Parathyroid adenoma (tissue), 2 donors: ENCODE data around the gene MAD2L1BP.

Experiments used
- H2AFZ ChIP-seq: fragments of 300-600 bp; sonication (generic); one replicate; pipeline ENCODE4 v1.7.0; 2017; ENCODE audit warnings: antibody characterized with exemption, mild to moderate bottlenecking
- H3K27ac ChIP-seq: fragments of 300-600 bp; sonication (generic); one replicate; pipeline ENCODE4 v1.7.0; 2017
- H3K27me3 ChIP-seq: fragments of 300-600 bp; sonication (generic); one replicate; pipeline ENCODE4 v1.7.0; 2017; ENCODE audit warnings: low read length; ENCODE audit not compliant: control insufficient read depth, insufficient read depth
- H3K36me3 ChIP-seq: fragments of 300-600 bp; sonication (generic); one replicate; pipeline ENCODE4 v1.7.0; 2017; ENCODE audit warnings: low read length; ENCODE audit not compliant: control insufficient read depth, insufficient read depth
- H3K4me1 ChIP-seq: fragments of 300-600 bp; sonication (generic); one replicate; pipeline ENCODE4 v1.7.0; 2017; ENCODE audit warnings: control low read depth
- H3K4me2 ChIP-seq: fragments of 300-600 bp; sonication (generic); one replicate; pipeline ENCODE4 v1.7.0; 2017; ENCODE audit warnings: low read length
- H3K4me3 ChIP-seq: fragments of 300-600 bp; sonication (generic); one replicate; pipeline ENCODE4 v1.7.0; 2017; ENCODE audit warnings: low read depth, low read length
- H3K79me2 ChIP-seq: fragments of 300-600 bp; sonication (generic); one replicate; pipeline ENCODE4 v1.7.0; 2017; ENCODE audit warnings: control low read depth
- H3K9ac ChIP-seq: fragments of 300-600 bp; sonication (generic); one replicate; pipeline ENCODE4 v1.7.0; 2017; ENCODE audit warnings: mild to moderate bottlenecking
- H3K9me3 ChIP-seq: fragments of 300-600 bp; sonication (generic); one replicate; pipeline ENCODE4 v1.7.0; 2017; ENCODE audit warnings: low read length; ENCODE audit not compliant: control insufficient read depth
- TF ChIP-seq, protein P1 (sequence below): fragments of 300-600 bp; sonication (generic); IDR thresholded peaks from one replicate; pipeline ENCODE4 v1.7.0; 2017; ENCODE audit warnings: antibody characterized with exemption, mild to moderate bottlenecking
- donor health status: primary hyperparathyroidism.

MAD2L1BP gene

DNA sequence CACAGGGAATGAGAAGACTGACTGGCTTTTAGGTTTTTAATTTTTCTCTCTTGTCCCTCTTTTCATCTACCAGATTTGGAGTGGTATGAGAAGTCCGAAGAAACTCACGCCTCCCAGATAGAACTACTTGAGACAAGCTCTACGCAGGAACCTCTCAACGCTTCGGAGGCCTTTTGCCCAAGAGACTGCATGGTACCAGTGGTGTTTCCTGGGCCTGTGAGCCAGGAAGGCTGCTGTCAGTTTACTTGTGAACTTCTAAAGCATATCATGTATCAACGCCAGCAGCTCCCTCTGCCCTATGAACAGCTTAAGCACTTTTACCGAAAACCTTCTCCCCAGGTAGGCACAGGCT, 644 bp downstream of the MAD2L1BP start:
- H3K4me3 ChIP-seq, result peak overlapping the region; percentile 87
- no peak overlapping the region for H3K9ac ChIP-seq
- peaks cover 18% of the 10 kb centered on the region for H3K79me2 ChIP-seq
- peak overlapping the region; percentile 71 for H3K4me2 ChIP-seq
- H3K4me1 ChIP-seq, result peaks cover 14% of the 10 kb centered on the region
- TF ChIP-seq, protein P1, sequence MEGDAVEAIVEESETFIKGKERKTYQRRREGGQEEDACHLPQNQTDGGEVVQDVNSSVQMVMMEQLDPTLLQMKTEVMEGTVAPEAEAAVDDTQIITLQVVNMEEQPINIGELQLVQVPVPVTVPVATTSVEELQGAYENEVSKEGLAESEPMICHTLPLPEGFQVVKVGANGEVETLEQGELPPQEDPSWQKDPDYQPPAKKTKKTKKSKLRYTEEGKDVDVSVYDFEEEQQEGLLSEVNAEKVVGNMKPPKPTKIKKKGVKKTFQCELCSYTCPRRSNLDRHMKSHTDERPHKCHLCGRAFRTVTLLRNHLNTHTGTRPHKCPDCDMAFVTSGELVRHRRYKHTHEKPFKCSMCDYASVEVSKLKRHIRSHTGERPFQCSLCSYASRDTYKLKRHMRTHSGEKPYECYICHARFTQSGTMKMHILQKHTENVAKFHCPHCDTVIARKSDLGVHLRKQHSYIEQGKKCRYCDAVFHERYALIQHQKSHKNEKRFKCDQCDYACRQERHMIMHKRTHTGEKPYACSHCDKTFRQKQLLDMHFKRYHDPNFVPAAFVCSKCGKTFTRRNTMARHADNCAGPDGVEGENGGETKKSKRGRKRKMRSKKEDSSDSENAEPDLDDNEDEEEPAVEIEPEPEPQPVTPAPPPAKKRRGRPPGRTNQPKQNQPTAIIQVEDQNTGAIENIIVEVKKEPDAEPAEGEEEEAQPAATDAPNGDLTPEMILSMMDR, result no peak
- no peaks in the 10 kb centered on the region for H3K36me3 ChIP-seq
- H3K9me3 ChIP-seq, result no peaks in the 10 kb centered on the region
- H3K27ac ChIP-seq, result peak overlapping the region; percentile 87
- H2AFZ ChIP-seq, result peak overlapping the region; percentile 90
- no peaks in the 10 kb centered on the region for H3K27me3 ChIP-seq

DNA sequence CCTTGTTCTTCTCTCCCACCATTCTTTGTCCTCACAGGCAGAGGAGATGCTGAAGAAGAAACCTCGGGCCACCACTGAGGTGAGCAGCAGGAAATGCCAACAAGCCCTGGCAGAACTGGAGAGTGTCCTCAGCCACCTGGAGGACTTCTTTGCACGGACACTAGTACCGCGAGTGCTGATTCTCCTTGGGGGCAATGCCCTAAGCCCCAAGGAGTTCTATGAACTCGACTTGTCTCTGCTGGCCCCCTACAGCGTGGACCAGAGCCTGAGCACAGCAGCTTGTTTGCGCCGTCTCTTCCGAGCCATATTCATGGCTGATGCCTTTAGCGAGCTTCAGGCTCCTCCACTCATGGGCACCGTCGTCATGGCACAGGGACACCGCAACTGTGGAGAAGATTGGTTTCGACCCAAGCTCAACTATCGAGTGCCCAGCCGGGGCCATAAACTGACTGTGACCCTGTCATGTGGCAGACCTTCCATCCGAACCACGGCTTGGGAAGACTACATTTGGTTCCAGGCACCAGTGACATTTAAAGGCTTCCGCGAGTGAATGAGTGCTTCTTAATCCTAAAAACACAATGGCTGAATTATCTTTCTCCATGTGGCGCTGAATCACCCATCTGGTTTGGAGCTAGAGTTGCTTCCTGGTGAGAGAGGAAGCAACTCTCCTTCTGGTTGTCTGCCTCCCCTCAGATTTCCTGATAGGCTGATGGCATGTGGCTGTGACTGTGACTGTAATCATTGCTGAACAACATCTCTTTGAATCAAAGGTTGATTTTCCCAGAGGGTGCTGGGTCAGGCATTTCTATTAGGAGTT, 4.6 kb downstream of the MAD2L1BP start:
- Histone ChIP-seq H3K4me2 (no peak overlapping the region), H3K27ac (no peak overlapping the region), H2AFZ (no peak overlapping the region), H3K79me2 (peaks cover 16% of the 10 kb centered on the region), H3K4me3 (no peak overlapping the region), H3K36me3 (no peaks in the 10 kb centered on the region), H3K27me3 (no peaks in the 10 kb centered on the region), H3K4me1 (peaks cover 8% of the 10 kb centered on the region), H3K9ac (no peak overlapping the region), H3K9me3 (no peaks in the 10 kb centered on the region)
- TF ChIP-seq, protein P1, result no peak

DNA sequence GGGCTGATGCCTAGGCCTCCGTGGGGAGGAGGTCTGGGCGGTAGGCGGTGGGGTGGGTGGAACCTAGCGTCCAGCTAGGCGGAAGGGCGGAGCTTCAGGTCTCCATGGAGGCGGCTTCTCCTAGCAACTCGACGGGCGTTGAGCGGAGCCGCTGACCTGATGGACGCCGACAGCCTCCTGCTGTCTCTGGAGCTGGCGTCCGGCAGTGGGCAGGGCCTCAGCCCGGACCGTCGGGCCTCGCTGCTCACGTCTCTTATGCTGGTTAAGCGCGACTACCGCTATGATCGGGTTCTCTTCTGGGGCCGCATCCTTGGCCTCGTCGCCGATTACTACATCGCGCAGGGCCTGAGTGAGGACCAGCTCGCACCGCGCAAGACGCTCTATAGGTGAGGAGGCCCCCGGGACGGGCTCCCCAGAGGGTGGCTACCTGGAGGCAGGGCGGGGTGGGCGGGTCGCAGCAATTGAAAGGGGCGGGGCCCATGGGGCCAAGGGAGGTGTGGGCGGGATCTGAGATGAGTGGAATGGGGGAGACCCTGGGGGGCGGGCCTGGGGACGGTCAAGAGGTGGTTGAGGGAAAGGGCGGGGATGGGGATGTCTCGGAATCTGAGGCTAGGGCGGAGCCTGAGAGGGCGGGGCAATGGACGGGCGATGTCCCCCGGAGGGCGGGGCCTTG, 9.4 kb downstream of the MAD2L1BP start, which contains the start of gene RSPH9:
Gene RSPH9 (plus strand): TSS at position 97 of the 673 bp plus-strand sequence. CDS start 63 bp downstream, at position 160.
- Histone ChIP-seq H3K79me2 (no peaks in the 10 kb centered on the region), H3K9me3 (no peaks in the 10 kb centered on the region), H3K4me1 (no peaks in the 10 kb centered on the region), H3K9ac (no peak within 1 kb of the TSS), H3K27me3 (no peaks in the 10 kb centered on the region), H3K4me2 (peak within 1 kb of the TSS; percentile 94), H3K27ac (peak within 1 kb of the TSS; percentile 57), H2AFZ (peak within 1 kb of the TSS; percentile 87), H3K36me3 (no peaks in the 10 kb centered on the region), H3K4me3 (peak within 1 kb of the TSS; percentile 45)
- TF ChIP-seq, protein P1, result no peak

DNA sequence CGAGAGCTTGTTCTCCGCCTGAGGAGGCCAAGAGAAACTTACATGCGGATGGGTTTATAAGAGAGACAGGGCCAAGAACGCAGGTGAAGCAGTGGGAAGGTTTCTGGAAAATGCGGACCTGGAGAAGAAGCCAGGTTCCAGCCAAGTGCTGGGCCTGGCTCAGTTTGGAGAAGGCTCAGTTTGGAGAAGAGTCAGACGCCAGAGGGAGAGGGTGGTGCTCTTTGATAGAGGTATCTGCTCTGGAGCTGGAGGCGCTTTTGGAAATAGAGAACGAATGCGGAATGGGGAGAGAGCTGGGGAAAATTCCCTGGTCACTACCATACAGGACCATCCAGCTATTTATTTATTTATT, 9.9 kb downstream of the MAD2L1BP start:
- Histone ChIP-seq H3K4me3 (peak overlapping the region; percentile 33), H3K4me2 (peak overlapping the region; percentile 94), H3K27ac (peak overlapping the region; percentile 37), H3K9ac (no peak overlapping the region), H3K79me2 (no peaks in the 10 kb centered on the region), H3K4me1 (no peaks in the 10 kb centered on the region), H3K36me3 (no peaks in the 10 kb centered on the region), H3K27me3 (no peaks in the 10 kb centered on the region), H2AFZ (peak overlapping the region; percentile 87), H3K9me3 (no peaks in the 10 kb centered on the region)
- TF ChIP-seq, protein P1, result no peak
